Fibroblast of skin of right quadriceps (primary cell): ENCODE data around the gene NUBPL.
"Not testable (repeated sequence)": the region's sequence is repeated elsewhere in the genome, so short reads cannot be mapped to it uniquely, and the experiment has no call there.

ENCODE experiments used
- DNase-seq: peaks from one replicate; pipeline ENCODE4 v3.0.0-alpha.2; 2013

The NUBPL gene

GRCh38 chr14:31749275-31749674, 188.1 kb downstream of the NUBPL start:
- DNase-seq = no peak

- DNase-seq = not testable (repeated sequence)
Measured at GRCh38 chr14:31751047-31751446, 189.8 kb downstream of the NUBPL start.

- DNase-seq = no peak
Measured at GRCh38 chr14:31752867-31753661, 191.9 kb downstream of the NUBPL start.

GRCh38 chr14:31758941-31759340, 197.7 kb downstream of the NUBPL start:
- no peak for DNase-seq

GRCh38 chr14:31760277-31760676, 199.1 kb downstream of the NUBPL start:
- DNase-seq = no peak

GRCh38 chr14:31761325-31761724, 200.1 kb downstream of the NUBPL start:
- DNase-seq = no peak

- no peak for DNase-seq
Measured at GRCh38 chr14:31763041-31763440, 201.8 kb downstream of the NUBPL start.

GRCh38 chr14:31766315-31766892, 205.2 kb downstream of the NUBPL start:
- no peak for DNase-seq

- no peak for DNase-seq
Measured at GRCh38 chr14:31768355-31768754, 207.2 kb downstream of the NUBPL start.

GRCh38 chr14:31770271-31770670, 209.1 kb downstream of the NUBPL start:
- no peak for DNase-seq

- DNase-seq = no peak
Measured at GRCh38 chr14:31774567-31774966, 213.4 kb downstream of the NUBPL start.

- no peak for DNase-seq
Measured at GRCh38 chr14:31777312-31777711, 216.1 kb downstream of the NUBPL start.

GRCh38 chr14:31781578-31781977, 220.4 kb downstream of the NUBPL start:
- DNase-seq = peak; percentile 12

GRCh38 chr14:31785574-31785973, 224.4 kb downstream of the NUBPL start:
- no peak for DNase-seq

GRCh38 chr14:31787377-31787776, 226.2 kb downstream of the NUBPL start:
- DNase-seq = no peak

- no peak for DNase-seq
Measured at GRCh38 chr14:31788340-31788739, 227.1 kb downstream of the NUBPL start.

- no peak for DNase-seq
Measured at GRCh38 chr14:31792726-31793125, 231.5 kb downstream of the NUBPL start.

GRCh38 chr14:31797946-31798345, 236.7 kb downstream of the NUBPL start:
- not testable (repeated sequence) for DNase-seq

GRCh38 chr14:31802838-31803237, 241.6 kb downstream of the NUBPL start:
- no peak for DNase-seq

- no peak for DNase-seq
Measured at GRCh38 chr14:31806249-31806648, 245.0 kb downstream of the NUBPL start.

- not testable (repeated sequence) for DNase-seq
Measured at GRCh38 chr14:31811693-31812628, 250.8 kb downstream of the NUBPL start.

- not testable (repeated sequence) for DNase-seq
Measured at GRCh38 chr14:31813724-31814490, 252.7 kb downstream of the NUBPL start.

- DNase-seq = no peak
Measured at GRCh38 chr14:31819281-31819680, 258.1 kb downstream of the NUBPL start.
